SK-MEL-5 (cell line): ENCODE results near the gene SGK1. TPM values are rescaled to one million over a fixed set of nuclear protein-coding genes. Genes with fewer than 3 reads are reported as not detected.
"Not testable (repeated sequence)": the region's sequence is repeated elsewhere in the genome, so short reads cannot be mapped to it uniquely, and the experiment has no call there.

ENCODE experiments used
- DNase-seq: peaks from one replicate; pipeline ENCODE4 v3.0.0-alpha.2; 2016; ENCODE audit warnings: low read depth, low spot score
- in situ Hi-C: cut with HindIII; loops from 2 replicates; pipeline ENCODE4 v1.10.0; 2016; ENCODE audit warnings: low sequenced_read_pairs, high pct_unique_total_duplicates, low pct_unique_long_range_greater_than_20kb
- total RNA-seq: library from RNA; depleted of rRNA; stranded (reverse); fragments of >200 nt; shearing (Covaris generic); gene quantifications from 2 replicates; pipeline ENCODE4 v1.2.3, GENCODE V29; 2014

The SGK1 gene
- total RNA-seq, 1 experiment from 2014 or later, result 592 TPM

DNA sequence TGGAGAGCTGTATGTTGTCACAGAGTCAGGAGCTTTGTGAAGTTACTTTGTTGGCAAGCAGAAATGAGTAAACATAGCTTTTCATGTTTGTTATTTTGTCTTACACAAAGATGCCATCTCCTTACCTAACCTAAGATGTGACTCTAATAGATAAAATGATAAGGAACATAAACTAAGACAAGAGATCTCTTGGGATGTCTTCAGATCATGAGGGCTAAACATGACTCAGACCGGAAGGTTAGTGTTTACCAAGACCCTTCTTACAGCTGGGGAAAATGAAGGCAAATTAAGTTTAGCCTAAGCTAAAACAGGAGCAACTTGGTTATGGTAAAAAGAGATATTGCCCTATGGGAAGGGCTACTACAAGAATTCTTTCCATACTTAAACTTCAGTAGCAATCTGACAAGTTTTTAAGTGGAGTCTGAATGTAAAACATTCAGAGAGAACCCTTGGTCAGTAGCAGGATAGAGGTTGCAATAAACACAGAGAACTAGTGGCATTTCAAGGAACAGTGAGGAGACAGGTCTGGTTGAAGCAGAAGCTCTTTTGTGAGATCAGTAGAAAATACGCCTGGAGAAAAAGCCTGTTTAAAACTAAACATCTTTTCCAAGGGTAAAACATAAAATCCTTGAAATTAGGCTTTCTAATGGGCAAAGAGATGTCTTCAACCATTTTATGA is 29.9 kb downstream of the SGK1 start:
- DNase-seq, result peak; percentile 72
- in situ Hi-C loops, result no loop called here

DNA sequence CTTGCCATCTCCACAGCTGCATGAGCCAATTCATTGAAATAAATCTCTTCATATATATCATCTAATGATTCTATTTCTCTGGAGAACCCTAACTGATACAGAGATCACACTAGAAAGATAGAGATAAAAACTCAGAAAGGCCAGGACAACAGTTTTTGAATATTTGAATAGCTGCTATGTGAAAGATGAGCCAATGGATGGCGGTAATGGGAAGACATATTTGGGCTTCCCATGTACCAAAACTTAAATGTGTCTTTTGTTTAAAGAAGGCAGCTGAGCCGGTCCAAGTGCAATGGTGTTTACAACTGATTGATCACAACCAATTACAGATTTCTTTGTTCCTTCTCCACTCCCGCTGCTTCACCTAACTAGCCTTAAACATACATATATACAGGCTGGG is 35.1 kb downstream of the SGK1 start:
- peak; percentile 52 for DNase-seq
- in situ Hi-C loops, result no loop called here

DNA sequence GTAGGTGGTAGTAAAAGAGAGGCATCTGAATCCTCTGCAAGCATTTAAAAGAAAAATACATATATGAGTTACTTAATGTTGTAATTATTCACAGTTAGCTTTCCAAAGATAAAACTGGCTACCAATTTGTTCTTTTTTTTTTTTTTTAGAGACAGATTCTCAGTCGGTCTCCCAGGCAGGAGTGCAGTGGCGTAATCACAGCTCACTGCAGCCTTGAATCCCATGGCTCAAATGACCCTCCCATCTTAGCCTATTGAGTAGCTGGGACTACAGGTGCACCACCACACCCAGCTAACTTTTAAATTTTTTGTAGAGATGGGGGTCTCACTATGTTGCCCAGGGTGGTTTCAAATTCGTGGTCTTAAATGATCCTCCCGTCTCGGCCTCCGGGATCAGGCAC is 36.5 kb downstream of the SGK1 start:
- in situ Hi-C loops, result no loop called here
- DNase-seq, result no peak

DNA sequence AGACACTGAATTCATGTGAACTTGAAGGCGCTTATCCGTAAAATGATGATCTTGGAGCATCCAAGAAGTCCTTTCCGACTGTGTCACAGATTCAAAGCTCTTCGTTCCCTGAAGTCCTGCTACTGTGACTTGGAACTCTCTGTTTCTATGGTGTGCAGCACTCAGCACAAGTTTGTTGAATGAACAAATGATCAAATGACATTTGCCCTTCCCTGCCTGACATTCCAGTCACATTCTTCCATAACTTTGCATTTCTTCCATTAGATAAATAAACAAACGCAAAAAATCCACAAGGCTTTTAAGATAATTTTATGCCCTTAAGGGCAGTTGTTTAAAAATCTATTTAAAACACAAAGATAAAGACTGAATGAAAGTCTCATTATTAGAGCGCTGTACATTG is 39.9 kb downstream of the SGK1 start:
- no peak for DNase-seq
- in situ Hi-C loops, result no loop called here

DNA sequence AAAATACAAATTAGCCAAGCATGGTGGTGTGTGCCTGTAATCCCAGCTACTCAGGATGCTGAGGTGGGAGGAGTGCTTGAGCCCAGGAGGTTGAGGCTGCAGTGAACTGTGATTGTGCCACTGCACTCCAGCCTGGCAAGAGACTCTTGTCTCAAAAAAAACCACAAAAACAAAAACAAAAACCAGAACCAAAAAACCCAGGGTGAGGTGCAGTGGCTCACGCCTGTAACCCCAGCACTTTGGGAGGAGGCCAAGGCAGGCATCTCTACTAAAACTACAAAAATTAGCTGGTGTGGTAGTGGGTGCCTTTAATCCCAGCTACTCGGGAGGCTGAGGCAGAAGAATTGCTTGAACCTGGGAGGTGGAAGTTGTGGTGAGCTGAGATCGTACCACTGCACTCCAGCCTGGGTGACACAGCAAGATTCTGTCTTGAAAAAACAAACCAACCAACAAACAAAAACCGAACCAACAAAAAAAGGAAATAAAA is 41.0 kb downstream of the SGK1 start:
- in situ Hi-C loops, DNase-seq: not testable (repeated sequence)

GRCh38 chr6:134272374-134272773 is 45.5 kb downstream of the SGK1 start:
- in situ Hi-C loops, result no loop called here

GRCh38 chr6:134267917-134268361 is 50.0 kb downstream of the SGK1 start:
- peak; percentile 96 for DNase-seq
- in situ Hi-C loops, result no loop called here

More at GRCh38 chr6:134272374-134272773, 45.5 kb downstream of the SGK1 start:
- no peak for DNase-seq

DNA sequence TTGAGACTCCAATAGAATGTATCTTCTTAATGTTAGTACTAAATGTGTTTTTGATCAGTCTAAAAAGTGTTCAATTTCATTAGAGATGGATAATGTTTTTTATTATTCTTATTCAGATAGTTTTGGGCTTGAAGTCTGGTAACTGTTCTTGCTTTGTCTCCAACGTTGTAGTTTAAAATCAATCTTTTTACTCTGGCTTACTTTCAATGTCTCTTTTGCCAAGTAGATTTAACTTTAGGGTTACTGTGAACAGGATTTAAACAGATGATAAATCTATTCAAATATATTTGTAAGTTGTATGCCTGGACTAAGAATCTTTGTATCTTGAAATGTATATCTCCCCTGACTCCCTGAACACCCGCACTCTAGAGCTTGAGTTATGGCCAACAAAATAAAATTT is 51.1 kb downstream of the SGK1 start:
- in situ Hi-C loops, result no loop called here
- DNase-seq, result no peak

DNA sequence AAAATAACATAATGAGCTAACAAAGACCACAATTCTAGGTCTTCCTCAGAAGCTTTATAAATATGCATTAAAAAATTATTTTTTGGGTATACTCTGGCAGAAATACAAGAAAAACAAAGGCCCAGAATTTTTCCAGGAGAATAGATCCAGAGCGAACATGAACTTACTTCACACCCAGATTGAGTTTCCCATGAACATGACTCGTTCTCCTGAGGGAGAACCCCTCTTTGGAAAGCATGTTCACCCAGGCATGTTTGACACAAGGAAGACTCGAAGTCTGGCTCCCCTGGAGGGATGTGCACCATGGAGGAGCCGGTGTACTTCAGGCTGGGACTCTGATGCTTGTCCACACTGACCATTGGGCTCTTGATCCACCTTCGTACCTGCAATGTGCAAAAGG is 56.1 kb downstream of the SGK1 start:
- in situ Hi-C loops, result no loop called here
- DNase-seq, result no peak

DNA sequence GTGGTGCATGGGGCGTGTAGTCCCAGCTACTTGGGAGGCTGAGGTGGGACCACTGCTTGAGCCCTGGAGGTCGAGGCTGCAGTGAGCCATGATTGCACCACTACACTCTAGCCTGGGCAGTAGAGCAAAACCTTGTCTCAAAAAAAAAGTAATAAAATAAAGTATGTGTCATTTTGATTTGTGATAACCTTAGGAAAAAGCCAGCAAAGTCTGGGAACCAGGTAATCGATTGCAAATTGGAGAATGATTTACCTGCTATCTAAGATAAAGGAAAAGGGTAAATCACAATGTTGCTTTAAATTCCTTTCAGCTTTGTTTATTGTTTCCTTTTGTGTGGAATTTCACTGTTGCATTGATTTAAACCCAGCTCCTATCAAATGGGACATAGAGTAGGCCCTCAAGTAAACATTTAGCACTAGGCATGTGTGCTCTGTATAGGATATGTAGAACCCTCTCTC is 59.0 kb downstream of the SGK1 start:
- in situ Hi-C loops, result no loop called here

DNA sequence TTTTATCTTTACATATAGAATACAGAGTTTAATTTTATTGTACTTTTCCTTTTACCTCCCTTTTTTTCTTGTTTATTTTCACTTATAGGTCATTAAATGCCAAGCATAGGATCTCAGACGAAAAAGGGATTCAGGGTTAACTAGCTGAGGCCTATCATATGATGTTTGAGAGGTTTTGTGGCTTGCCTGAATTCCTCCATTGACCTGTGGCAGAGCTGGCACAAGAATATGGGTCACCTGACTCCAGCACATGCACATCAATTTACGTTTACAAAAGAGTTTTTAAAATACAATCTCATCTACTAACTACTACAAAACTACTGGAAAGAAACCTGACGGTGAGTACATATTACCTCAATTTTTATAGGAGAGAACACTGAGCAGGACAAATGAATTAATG is 60.4 kb downstream of the SGK1 start:
- DNase-seq, result peak; percentile 77
- in situ Hi-C loops, result no loop called here

More for the DNA sequence above, 59.0 kb downstream of the SGK1 start:
- peak; percentile 19 for DNase-seq

GRCh38 chr6:134256862-134257261 is 61.0 kb downstream of the SGK1 start:
- in situ Hi-C loops, result no loop called here
- no peak for DNase-seq

DNA sequence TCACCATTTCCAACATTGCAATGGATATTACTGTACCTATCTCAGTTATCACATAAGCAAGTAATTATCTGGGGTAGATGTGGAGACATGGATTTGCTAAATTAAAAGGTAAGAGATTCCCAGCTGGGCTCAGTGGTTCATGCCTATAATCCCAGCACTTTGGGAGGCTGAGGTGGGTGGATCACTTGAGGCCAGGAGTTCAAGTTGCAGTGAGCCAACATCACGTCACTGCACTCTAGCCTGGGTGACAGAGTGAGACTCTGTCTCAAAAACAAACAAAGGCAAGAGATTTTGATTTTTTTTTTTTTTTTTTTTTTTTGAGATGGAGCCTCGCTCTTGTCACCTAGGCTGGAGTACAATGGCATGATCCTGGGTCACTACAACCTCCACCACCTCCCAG is 62.6 kb downstream of the SGK1 start:
- DNase-seq, in situ Hi-C loops: not testable (repeated sequence)

DNA sequence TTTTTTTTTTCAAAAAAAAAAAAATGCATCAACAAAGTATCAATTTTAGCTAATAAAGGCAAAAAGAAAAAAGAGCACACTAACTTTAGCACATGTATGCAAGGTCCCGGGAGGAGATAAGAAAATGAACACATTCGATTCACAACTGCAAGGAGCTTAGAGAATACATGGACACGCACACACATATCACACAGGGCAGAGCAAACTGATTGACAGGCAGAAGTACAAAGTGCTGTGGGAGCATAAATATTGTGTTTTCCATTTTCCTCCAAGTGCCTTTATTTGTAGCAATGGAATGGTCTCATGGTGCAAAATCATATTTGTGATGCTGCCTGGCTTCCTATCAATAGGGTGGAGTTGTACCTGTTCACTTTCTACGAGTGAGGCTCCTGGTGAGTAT is 63.8 kb downstream of the SGK1 start:
- in situ Hi-C loops, result no loop called here
- no peak for DNase-seq

GRCh38 chr6:134253681-134254080 is 64.2 kb downstream of the SGK1 start:
- in situ Hi-C loops, result no loop called here
- DNase-seq, result peak; percentile 56

- no peak for DNase-seq
- in situ Hi-C loops, result no loop called here
Measured at GRCh38 chr6:134251320-134251719, 66.6 kb downstream of the SGK1 start.

GRCh38 chr6:134250776-134251175 is 67.1 kb downstream of the SGK1 start:
- in situ Hi-C loops, result no loop called here
- DNase-seq, result no peak

DNA sequence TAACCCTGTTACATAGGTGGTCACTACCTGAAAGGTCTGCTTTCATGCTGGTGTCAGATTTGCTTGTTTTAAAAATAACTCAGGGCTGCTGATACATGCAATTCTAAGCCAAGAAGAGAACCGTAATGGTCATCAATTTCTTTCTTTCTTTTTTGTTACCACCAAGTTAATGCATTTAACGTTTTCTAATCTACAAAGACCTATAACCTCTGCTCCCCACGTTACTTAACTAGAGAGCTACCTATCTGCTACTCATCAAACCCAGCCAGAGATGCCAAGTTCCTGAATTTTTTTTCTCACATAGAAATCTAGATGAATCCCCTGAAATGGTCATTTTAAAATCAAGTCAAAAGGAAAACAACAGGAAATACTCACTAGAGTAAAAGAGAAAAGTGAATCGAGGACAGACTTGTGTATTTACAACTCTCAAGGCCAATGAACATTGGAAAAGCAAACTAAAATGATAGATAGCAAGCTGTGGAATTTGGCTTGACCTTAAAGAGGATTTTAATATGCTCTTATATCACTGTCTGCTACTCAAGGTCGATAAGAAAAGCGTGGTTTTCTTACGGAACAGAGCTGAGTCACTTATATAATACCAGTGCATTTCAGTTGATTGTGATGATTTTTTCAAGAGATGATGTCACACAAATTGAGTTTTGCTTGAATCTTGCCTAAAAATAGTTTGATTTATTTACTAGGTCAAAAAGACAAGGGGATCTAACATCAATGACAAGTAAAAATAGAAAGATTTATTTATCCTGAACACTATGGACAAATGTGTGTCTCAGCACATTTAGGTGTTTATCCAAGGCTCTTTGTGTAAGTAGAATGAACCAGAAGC is 67.9 kb downstream of the SGK1 start:
- in situ Hi-C loops, result no loop called here
- no peak for DNase-seq
